Erythroblast (primary cell): Measurements from ENCODE around the gene DDX25.

Experiments
- GATA1 ChIP-seq: IDR thresholded peaks from 2 replicates; pipeline ENCODE4 v1.6.1; 2011; ENCODE audit warnings: low read depth, mild to moderate bottlenecking, control low read depth, low read length, moderate library complexity
- POLR2A ChIP-seq: IDR thresholded peaks from 2 replicates; pipeline ENCODE4 v1.6.1; 2011; ENCODE audit warnings: mild to moderate bottlenecking, low read length

DNA sequence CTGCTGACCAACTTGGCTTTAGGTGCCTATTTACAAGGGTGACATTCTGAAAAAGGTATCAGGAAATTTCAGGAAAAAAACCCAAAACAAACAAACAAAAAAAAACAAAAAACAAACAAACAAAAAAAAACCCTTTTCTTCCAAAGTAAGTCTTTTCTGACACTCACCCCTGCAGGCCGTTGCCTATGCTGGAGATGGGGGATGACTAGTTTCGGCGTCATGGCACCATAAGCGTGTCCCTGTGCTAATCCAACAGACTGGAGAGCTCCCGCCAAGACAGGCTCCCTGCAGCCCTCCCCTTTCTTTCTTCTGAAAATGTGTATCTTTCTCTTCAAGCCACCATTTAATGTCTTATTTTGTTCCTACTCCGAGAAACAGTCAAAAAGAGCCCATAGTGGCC, 55.2 kb downstream of the DDX25 start:
- TF ChIP-seq GATA1 (no peak), POLR2A (no peak)
